IPS-11a (cell line): Measurements from ENCODE around the gene ZNRF3.
"Not testable (repeated sequence)": the region's sequence is repeated elsewhere in the genome, so short reads cannot be mapped to it uniquely, and the experiment has no call there.

Experiments used
- H3K4me3 ChIP-seq: one replicate; pipeline ENCODE4 v1.5.1; 2013; ENCODE audit warnings: low read depth, low read length, control low read depth

Gene ZNRF3

GRCh38 chr22:29080106-29080975, 197.0 kb downstream of the ZNRF3 start:
- no peak overlapping the region for H3K4me3 ChIP-seq

GRCh38 chr22:29081517-29082236, 198.3 kb downstream of the ZNRF3 start:
- H3K4me3 ChIP-seq = no peak overlapping the region

DNA sequence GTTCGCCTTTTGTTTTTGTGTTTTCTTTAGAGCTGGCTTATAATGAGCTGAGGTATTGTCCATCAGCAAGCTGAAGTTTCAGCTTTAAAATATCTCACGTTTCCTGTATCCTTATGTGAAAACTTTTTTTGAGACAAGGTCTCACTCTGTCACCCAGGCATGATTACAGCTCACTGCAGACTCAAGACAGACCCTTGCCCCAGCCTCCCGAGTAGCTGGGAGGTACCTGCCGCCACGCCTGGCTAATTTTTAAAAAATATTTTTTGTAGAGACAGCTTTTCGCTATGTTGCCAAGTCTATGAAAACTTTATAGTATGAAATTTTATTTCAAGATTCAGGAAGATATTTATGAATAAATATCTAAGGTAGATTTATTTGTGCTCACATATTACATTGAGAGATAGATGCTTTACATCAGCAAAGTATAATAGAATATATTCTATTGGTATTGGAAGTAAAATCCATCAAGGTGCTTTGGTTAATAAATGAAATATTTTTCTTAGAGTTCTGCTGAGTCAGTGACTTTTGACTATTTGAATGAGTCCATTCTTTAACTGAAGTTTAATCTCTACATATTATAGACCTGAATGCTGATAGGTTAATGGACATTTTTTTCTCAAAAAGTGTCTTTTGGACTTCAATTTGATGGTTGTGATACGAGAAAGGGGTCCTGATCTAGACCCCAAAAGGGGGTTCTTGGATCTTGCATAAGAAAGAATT, 199.6 kb downstream of the ZNRF3 start:
- no peak overlapping the region for H3K4me3 ChIP-seq

DNA sequence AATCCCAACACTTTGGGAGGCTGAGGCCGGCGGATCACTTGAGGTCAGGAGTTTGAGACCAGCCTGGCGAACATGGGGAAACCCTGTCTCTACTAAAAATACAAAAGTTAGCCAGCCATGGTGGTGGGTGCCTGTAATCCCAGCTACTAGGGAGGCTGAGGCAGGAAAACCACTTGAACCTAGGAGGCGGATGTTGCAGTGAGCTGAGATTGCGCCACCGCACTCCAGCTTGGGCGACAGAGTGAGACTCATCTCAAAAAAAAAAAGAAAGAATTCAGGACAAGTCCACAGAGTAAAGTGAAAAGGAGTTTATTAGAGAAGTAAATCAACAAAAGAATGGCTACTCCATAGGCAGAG, 200.2 kb downstream of the ZNRF3 start:
- not testable (repeated sequence) for H3K4me3 ChIP-seq

GRCh38 chr22:29083933-29084591, 200.7 kb downstream of the ZNRF3 start:
- H3K4me3 ChIP-seq = no peak overlapping the region

DNA sequence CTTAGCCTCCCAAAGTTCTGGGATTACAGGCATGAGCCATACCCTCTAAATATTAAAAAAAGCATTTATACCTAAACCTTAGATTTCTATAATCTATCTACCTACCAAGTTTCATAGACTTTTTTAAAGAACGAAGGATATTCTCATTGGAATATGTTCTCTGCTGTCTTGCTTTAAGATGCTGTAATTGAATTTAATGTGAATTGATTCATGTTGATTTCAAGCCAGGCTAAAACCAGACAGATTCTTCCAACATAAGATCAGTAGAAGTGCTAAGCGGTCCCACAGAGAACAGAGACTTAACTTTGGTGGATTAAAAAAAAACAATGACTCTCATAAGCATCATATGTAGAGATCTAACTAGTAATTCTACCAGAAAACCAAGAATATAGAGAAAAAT, 203.6 kb downstream of the ZNRF3 start:
- H3K4me3 ChIP-seq = no peak overlapping the region

DNA sequence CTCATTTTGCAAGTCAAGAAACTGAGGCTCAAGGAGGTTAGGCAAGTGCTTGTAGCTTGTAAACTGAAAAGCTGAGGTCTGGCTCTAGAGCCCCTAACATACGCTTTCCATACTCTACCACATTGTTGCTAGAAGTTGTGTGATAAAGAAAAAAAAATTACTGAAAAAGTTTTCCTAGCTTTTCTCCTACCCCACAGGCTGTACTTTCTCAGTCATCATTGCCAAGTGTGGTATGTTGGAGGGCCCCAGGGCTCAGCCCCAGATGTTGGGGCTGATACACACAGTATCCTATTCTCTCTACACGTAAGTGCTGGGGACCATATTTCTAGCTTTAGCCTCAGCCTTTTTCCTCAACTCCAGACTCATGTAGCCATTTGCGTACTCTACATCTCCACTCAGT, 205.4 kb downstream of the ZNRF3 start:
- no peak overlapping the region for H3K4me3 ChIP-seq

DNA sequence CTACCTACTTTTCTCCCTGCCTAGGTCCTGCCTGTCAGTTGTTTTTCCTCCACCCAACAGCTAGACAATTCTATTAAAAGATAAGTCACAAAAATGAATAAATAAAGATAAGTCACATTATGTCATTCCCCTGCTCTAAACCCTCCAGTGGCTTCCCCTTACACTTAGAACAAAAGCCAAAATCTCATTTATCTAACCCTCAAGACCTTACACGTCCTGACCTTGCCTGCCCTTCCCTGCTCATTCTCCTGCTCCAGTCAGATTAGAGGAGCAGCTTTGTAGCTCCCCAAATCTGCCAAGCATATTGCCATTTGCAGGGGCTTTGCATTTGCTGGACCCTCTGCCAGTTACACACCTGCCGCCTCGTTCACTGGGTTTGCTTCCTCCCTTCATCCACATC, 206.1 kb downstream of the ZNRF3 start:
- H3K4me3 ChIP-seq = no peak overlapping the region

DNA sequence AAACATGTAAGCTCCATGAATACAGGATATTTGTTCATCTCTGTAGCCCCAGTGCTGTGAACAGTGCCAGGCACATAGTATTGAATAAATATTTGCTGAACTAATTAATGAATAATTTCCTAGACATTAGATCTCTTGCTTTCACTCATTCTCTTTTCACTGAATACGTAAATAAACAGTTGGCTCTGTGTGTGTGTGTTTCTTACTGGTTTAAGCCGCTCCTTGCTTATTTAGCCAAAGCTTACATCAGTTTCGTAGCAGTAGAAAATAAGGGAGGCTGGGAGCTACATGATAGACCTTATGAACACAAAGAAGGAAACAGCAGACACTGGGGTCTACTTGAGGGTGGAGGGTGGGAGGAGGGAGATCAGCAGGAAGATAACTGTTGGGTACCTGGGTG, 206.7 kb downstream of the ZNRF3 start:
- H3K4me3 ChIP-seq = no peak overlapping the region

DNA sequence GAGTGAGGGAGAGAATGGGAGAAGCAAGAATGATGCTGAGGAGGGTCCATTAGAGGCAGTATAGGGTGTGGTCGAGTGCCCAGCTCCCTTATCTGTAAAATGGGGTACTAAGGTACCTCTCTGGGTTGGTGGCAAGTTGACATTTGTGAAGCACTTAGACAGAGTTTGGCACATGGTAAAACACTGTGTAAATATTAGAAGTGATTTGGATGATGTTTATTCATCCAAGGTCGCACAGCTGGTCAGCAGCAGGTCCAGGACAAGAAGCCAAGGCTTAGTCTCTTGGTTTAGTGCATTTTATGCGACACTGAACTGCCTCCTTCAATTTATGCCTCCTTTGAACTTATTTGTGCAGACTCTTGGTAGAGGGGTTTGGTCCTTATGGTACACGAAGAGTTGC, 208.9 kb downstream of the ZNRF3 start:
- H3K4me3 ChIP-seq = no peak overlapping the region

GRCh38 chr22:29093030-29093429, 209.7 kb downstream of the ZNRF3 start:
- H3K4me3 ChIP-seq = no peak overlapping the region

- no peak overlapping the region for H3K4me3 ChIP-seq
Observed at GRCh38 chr22:29093501-29094300, 210.3 kb downstream of the ZNRF3 start.

DNA sequence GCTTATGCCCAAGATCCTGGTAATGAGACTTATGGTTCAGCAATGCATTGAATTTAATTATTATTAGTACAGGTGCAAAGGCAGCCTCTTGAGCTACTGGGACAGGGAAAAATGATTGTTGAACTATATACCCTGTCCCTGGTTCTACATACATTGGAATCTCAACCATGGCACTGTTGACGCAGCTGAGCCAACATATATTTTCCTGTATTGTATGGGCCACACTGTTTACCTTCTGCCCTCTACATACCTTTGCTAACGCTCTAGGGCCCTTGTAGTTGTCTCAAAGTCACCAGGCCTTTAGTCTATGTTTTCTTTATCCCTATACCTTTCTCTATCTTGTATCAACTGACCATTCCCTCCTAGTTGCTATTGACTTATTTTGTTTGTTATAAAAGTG, 212.1 kb downstream of the ZNRF3 start:
- H3K4me3 ChIP-seq = no peak overlapping the region

GRCh38 chr22:29096736-29097669, 213.6 kb downstream of the ZNRF3 start:
- H3K4me3 ChIP-seq = no peak overlapping the region

- no peak overlapping the region for H3K4me3 ChIP-seq
Observed at GRCh38 chr22:29098296-29098695, 214.9 kb downstream of the ZNRF3 start.

GRCh38 chr22:29102300-29102699, 218.9 kb downstream of the ZNRF3 start:
- H3K4me3 ChIP-seq = no peak overlapping the region

DNA sequence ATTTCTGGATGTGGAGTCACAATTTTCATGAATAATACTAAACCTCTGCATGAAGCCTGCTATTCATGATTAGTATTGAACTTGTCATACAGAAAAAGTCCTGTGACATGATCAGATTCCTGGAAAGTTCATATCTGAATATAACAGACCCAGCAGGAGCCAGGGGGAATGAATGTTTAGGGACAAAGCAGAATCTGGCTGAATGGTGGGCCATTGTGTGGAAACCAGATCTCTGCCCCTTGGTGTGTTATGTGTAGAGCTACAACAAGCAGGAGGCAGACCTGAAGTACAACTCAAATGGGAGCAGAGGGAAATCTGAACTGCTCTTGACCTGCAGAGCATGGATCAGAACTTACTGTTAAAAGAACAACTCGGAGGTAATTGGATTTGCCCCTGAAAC, 219.7 kb downstream of the ZNRF3 start:
- no peak overlapping the region for H3K4me3 ChIP-seq

DNA sequence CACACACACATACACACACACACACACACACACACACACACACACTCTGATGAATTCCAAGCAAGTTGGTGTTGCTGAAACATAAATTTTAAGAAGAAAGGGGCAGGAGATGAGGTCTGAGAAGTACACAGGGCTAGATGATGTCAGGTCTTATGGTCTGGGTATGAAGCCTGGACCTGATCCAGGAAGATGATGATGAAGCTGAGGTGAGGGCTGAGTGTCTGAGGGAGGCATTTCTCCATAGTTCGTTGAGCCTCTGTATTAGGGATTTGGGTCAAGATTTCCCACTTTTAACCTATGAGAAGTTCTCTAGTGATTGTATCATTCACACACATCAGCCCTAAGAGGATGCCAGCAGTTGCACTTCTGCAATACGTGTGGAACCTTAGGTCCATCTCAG, 222.1 kb downstream of the ZNRF3 start:
- no peak overlapping the region for H3K4me3 ChIP-seq

- no peak overlapping the region for H3K4me3 ChIP-seq
Observed at GRCh38 chr22:29106839-29107238, 223.5 kb downstream of the ZNRF3 start.
